Right lung (tissue), 5 donors: ENCODE measurements around the gene SIVA1. TPM values are rescaled to one million over a fixed set of nuclear protein-coding genes. Genes with fewer than 3 reads are reported as not detected.

Experiments used
- DNase-seq, 2 donors: peaks; one replicate each; pipeline ENCODE4 v3.0.0-alpha.2; 2013
- polyA plus RNA-seq, 5 donors: library from polyadenylated mRNA; unstranded; fragments of 120-200 nt; gene quantifications; one replicate each; pipeline versions ENCODE4 v1.2.1 to v1.2.3, GENCODE V29; 2013; ENCODE audit warnings: inconsistent platforms in 1 of 5, low replicate concordance in 1 of 5; ENCODE audit not compliant: insufficient read length in 5 of 5, insufficient read depth in 1 of 5

SIVA1 gene
- polyA plus RNA-seq, 5 donors = 49.3 to 124 (median 71.4) TPM

DNA sequence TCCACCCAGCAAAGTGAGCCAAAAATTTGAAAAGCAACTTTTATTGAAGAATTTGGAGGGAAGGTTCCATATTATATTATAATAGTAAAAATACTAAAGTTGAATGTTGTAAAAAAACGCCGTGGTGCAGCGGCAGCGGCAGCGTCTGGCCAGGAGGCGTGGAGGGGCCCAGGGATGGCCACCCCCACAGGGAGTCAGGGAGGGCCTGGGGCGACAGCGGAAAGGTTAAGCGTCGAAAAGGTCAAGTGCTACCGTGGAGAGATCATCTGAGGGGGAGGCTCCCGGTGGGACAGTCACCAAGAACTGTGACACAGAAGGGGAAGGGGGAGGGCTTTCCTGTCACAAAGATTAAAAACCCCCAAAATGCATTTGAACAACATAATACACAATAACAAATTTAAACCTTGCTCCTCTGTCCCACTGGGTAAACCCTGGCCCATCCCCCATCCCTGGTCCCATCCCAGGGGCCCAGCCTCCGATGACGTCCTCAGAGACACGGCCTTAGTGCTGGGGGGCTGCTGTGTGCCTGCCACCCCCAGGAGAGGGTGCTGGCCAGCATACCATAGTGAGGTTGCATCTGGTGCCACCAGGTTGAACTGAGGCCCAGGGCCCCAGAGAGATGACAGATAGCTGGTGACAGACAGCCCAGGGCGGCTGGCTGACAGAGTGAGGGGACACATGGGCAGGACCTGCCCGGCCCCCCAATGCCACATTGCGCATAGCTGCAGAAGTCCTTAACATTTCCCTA, 16.6 kb downstream of the SIVA1 start:
- no peak for DNase-seq

DNA sequence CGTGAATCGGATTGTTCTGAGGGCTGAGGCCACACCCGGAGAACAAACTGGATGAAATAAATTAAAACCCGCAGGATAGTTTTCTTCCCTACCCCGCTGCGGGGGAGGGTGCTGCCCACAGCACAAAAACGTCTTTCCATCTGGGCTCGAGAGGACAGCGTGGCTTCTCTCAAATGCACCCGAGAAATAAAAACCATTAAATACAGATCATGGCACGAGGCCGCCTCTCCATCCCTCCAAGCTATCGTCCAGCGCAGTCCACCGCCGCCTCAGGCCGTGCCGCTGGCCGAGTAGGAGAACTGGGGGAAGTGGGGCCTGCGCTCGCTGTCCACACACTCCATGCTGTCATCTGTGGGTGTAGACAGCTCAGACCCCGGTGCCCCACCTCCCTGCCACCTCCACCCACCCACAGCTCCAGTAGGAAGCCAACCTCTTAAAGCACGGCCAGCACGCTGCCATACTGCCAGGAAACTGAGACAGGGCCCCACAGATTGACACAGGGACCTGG, 17.2 kb downstream of the SIVA1 start:
- no peak for DNase-seq

DNA sequence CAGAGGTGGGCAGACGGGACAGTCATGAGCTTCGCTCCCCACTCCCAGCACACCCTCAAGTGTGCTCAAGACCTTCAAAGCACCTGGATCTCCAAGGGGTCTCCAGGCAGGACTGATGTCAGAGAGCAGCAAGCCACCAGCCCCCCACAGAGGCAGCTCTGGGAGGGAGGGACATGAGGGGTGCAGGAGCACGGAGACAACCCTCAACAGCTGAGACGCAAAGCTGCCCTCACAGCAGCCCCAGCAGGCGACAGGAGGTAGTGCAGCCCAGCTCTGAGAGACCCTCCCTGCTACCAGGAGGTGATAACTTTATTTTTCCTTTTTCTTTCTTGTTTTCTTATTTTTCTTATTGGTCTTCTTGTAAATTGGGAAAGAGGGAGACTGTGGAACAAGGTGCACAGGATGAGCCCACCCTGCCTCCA, 17.9 kb downstream of the SIVA1 start:
- DNase-seq = no peak

- no peak for DNase-seq
Observed at GRCh38 chr14:104771374-104771773, 18.4 kb downstream of the SIVA1 start.

DNA sequence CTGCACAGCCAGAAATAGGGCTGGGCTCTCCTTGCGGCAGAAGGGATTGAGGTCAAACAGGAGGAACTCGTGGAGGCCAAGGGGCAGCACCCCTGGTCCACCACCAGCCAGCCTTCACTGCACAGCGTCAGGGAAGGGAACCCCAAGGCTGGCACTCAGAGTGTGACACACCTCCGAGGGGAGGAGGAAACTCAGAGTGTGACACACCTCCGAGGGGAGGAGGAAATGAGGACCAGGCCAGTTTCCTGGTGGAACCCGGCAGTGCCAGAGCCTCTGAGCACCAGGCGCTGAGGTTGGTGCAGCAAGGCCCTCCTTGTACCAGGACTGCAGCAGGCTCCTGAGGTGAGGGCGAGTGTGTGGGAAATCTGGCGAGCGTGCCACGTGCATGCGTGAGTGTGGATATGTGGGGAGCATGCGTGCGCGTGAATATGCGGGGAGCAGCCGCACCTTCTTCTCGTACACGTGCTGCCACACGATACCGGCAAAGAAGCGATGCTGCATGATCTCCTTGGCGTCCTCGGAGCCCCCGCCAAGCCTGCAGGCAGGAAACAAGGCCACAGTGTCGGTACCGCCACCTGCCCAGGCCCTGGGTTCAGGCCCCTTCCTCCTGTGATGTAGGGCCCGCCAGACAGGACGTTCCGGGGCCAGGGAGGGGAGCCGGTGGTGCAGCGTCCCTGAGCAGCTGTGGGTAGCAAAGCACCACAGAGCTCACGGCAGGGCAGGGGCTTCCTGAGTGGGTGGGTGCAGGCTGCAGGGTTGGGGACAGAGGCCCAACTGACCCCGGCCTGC, 19.2 kb downstream of the SIVA1 start:
- DNase-seq = no peak

DNA sequence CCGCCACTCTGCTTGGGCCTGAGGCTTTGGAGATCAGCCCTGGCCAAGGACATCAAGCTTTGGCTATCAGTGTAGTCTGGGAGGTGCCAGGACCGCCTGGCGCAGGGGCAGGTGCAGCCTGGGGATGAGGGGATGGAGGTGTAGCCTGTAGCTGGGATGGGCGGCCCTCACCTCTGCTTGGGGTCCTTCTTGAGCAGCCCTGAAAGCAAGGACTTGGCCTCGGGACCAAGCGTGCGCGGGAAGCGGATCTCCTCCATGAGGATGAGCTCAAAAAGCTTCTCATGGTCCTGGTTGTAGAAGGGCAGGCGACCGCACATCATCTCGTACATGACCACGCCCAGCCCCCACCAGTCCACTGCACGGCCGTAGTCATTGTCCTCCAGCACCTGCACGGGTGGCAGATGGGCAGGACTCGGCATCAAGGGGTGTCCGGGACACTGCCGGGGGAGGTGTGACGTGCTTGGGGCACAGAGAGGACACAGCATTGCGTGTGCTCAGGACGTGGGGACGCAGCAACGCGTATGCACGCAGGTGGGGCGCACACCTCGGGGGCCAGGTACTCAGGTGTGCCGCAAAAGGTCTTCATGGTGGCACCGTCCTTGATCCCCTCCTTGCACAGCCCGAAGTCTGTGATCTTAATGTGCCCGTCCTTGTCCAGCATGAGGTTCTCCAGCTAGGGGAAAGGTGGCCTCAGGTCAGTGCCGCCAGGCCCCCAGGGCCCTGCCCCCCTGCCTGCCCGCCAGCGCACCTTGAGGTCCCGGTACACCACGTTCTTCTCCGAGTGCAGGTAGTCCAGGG, 20.0 kb downstream of the SIVA1 start:
- DNase-seq = no peak

GRCh38 chr14:104773505-104774452, 20.8 kb downstream of the SIVA1 start:
- no peak for DNase-seq

DNA sequence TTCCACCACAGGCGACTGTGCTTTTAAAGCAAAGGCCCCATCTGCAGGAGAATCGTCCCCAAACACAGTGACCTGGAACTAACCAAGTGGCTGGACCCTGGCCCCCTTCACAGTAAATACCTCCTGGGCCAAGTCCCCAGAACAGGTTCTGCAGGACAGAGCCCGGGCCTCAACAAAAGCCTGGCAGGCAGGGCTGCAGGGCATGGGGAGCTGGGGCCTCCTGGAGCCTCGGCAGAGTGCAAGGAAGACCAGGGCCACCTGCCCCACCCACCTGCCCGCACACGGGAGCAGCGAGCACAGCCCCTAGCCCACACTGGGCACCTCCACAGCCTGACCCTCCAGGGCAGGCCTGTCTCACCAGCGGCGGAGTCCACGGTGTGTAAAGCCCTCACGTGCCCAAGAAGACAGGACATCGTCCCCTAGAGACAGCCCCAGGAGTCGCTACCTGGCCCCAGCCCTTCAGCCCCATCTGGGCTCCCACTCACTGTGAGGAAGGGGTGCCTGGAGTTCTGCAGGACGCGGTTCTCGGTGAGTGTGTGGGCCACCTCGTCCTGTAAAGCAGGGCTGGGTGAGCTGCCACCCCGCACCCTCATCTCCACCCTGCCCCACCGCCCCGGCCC, 21.6 kb downstream of the SIVA1 start:
- DNase-seq = no peak

DNA sequence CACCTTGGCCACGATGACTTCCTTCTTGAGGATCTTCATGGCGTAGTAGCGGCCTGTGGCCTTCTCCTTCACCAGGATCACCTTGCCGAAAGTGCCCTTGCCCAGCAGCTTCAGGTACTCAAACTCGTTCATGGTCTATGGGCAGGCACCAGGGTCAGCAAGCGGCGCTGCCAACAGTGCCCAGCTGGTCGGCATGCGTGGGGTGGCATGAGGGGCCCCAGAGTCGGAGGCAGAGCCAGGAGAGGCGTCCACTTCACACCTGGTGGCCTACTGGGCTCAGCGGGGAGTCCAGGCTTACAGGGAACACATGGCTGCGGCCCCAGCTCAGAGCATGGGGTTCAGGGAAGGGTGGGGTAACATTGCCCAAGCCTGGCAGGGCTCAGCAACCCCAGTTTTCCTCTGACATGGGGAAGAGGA, 22.1 kb downstream of the SIVA1 start:
- no peak for DNase-seq

DNA sequence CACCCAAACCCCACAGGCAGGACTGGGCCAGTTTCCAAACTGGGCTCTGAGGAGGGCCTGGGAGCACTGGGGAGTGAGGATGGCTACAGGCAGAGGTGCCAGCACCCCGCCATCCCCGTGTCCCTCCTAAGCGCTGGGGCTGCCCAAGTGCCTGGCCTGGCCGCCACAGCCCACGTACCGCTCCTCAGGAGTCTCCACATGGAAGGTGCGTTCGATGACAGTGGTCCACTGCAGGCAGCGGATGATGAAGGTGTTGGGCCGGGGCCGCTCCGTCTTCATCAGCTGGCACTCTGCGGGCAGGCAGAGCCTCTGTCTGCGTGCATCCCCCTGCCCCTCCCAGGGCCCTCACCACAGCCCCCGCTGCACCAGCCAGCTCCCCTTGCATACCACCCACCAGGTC, 23.5 kb downstream of the SIVA1 start:
- no peak for DNase-seq

DNA sequence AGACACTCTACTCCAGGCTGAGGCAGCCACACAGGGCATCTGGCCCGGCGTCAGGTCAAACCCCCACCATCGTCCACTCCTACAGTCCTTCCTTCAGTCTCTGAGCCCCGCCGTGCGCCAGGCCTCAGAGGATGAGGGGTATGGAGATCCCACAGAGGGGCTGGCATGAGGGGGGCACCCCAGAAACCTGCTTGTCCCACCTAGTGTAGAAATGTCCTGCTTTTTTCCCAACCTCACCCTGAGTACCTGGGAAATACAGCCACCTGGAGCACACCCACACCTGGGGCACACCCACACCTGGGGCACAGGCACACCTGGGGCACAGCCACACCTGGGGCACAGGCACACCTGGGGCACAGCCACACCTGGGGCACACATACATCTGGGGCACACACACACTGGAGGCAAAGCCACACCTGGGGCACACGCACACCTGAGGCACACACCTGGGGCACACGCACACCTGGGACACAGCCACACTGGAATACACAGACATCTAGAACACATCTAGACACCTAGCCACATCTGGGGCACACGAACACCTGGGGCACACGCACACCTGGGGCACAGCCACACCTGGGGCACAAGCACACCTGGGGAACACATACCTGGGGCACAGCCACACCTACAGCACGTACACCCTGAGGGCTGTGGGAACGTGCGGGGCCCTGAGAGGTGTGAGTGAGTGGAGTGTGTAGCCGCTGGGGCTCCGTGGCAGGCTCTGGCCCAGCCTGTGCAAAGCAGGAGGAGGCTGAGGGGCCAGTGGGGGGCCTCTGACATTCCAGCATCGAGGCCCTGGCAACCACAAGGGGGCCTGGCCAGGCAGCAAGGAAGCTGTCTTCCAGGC, 24.2 kb downstream of the SIVA1 start:
- no peak for DNase-seq

- DNase-seq = no peak
Observed at GRCh38 chr14:104777808-104778249, 24.9 kb downstream of the SIVA1 start.

DNA sequence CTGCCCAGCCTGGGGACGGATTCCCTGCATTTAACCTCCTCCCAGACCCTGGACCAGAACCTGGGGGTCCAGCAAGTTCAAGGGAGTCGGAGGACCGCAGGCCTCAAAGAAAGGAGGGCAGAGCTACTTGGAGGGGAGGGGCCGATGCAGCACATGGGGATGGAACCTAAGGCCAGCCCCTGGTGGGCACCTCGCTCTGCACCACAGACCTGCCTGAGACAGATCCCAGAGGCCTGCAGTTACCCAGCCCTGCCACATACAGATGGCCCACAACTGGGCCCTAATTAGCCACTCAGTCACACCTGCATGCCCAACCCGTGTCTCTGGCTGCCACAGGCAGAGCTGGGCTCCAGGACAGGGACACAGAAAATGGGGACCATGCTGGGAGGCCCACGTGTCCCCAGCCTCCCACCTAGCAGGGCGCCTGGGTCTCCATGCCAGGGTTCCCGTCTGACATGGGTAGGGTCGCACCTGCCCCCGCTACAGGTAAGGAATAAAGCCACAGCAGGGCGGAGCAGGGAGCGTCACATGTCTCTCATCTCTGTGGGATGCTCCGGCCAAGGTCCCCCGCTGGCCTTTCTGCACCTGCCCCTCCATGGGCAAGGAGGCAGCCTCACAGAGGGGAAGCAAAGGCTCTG, 25.9 kb downstream of the SIVA1 start:
- DNase-seq = no peak

GRCh38 chr14:104779776-104780512, 27.0 kb downstream of the SIVA1 start:
- no peak for DNase-seq

DNA sequence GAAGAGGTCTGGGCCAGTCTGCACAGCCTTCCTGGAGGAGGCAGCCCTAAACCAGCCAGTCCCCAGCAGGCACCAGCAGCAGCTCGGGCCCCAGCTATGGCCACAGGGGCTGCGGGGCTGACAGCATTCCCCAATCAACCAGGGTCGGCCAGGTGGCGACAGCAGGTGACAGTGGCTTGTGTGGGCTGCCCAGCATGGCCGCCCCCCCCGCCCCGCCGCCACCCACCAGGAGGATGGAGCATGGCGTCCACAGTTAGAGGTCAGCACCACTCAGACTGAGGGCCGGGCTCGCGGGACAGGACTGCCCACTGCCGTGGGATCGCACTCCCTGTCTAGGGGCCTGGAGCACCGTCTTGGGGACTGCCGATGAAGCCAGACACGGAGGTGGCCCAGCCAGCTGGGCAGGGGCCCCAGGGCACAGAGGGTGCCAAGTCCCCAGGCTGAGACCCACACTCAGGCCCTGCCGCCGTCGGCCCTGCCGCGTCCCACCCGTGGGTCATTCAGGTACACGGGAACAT, 27.6 kb downstream of the SIVA1 start:
- DNase-seq = no peak

DNA sequence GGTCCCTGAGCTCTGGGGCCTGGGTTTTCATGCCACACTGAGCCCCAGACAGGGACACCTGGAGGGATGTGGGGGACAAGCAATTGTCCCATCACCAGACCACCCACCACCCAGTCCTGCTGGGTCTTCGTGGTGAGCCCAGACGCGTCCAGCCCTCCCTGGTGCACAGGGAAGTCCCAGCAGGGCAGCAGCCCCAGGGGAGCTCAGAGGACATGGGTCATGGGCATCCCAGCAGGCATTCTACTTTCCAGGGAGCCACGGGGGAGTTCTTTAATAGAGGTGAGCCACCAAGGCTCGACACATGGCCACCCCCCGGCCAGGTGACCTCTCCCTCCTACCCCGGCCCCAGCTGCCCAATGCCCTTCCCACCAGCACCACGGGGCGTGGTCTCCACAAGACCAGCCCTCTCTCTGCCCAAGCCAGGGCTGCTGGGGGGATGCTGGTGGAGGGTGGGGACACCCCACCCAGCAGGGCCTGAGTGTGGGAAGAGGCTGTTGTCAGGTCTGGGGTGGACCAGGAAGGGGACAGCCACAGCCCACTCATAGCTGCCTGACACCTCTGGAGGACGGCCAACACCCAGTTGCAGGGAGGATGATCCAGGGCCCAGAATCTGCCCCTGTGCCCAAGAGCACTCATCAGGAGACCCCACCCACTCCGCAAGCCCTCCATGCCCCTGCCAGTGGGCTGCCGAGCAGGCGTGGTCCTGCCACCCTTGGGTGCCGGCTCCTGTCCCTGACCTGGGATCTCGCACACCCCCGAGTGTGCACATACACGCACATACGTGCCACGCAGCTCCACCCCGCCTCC, 28.5 kb downstream of the SIVA1 start:
- no peak for DNase-seq
